Smooth muscle cell (in vitro differentiated cells): Measurements from ENCODE around the gene RNF187. TPM values are rescaled to one million over a fixed set of nuclear protein-coding genes. Genes with fewer than 3 reads are reported as not detected.

Experiments
- DNase-seq: peaks from one replicate; lab custom pipeline; 2025; ENCODE audit not compliant: unreplicated experiment; lab: John Stamatoyannopoulos, UW
- H2AFZ ChIP-seq: fragments of 200-600 bp; sonication (generic); 2 replicates; pipeline ENCODE4 v1.6.0; 2016; ENCODE audit warnings: antibody characterized with exemption, low read depth, mild to moderate bottlenecking
- H3F3A ChIP-seq: fragments of 200-600 bp; sonication (generic); 2 replicates; pipeline ENCODE4 v1.6.0; 2017; ENCODE audit warnings: antibody characterized with exemption, low read depth
- H3K27ac ChIP-seq: fragments of 200-600 bp; sonication (generic); 2 replicates; pipeline ENCODE4 v1.5.1; 2016; ENCODE audit warnings: low read depth, mild to moderate bottlenecking
- H3K27me3 ChIP-seq: fragments of 200-600 bp; sonication (generic); 2 replicates; pipeline ENCODE4 v1.6.1; 2016; ENCODE audit warnings: low read depth, mild to moderate bottlenecking
- H3K36me3 ChIP-seq: fragments of 200-600 bp; sonication (generic); 2 replicates; pipeline ENCODE4 v1.5.1; 2016; ENCODE audit warnings: low read depth
- H3K4me1 ChIP-seq: fragments of 200-600 bp; sonication (generic); 2 replicates; pipeline ENCODE4 v1.5.1; 2016; ENCODE audit warnings: low read depth
- H3K4me2 ChIP-seq: fragments of 200-600 bp; sonication (generic); 2 replicates; pipeline ENCODE4 v1.6.0; 2016; ENCODE audit warnings: mild to moderate bottlenecking
- H3K4me3 ChIP-seq: fragments of 200-600 bp; sonication (generic); 2 replicates; pipeline ENCODE4 v1.5.1; 2016; ENCODE audit warnings: mild to moderate bottlenecking
- H3K79me2 ChIP-seq: fragments of 200-600 bp; sonication (generic); 2 replicates; pipeline ENCODE4 v1.6.0; 2016; ENCODE audit warnings: low read depth, mild to moderate bottlenecking
- H3K9ac ChIP-seq: fragments of 200-600 bp; sonication (generic); 2 replicates; pipeline ENCODE4 v1.6.0; 2016; ENCODE audit warnings: low read depth
- H3K9me3 ChIP-seq: fragments of 200-600 bp; sonication (generic); replicated peaks from 2 replicates; pipeline ENCODE4 v1.5.1; 2016; ENCODE audit warnings: low read depth
- H4K20me1 ChIP-seq: fragments of 200-600 bp; sonication (generic); 2 replicates; pipeline ENCODE4 v1.6.0; 2016; ENCODE audit warnings: low read depth
- CTCF ChIP-seq: fragments of 200-600 bp; sonication (generic); IDR thresholded peaks from 2 replicates; pipeline ENCODE4 v1.5.1; 2017; ENCODE audit warnings: borderline replicate concordance, mild to moderate bottlenecking, antibody characterized with exemption; ENCODE audit not compliant: insufficient read depth, poor library complexity, severe bottlenecking
- WGBS: methylation state at CpG from one replicate; pipeline ENCODE4 v1.1.7; 2016; ENCODE audit warnings: low lambda C conversion rate; 5-methylcytosine and 5-hydroxymethylcytosine counted together
- polyA plus RNA-seq: library from polyadenylated mRNA; unstranded; fragments of >200 nt; fragmentation: Nextera tagmentation; extraction: Ambion mirVana; gene quantifications from 2 replicates; pipeline ENCODE4 v1.2.1, GENCODE V29; 2016
- total RNA-seq: library from RNA; depleted of rRNA; stranded (reverse); fragments of >200 nt; gene quantifications from 2 replicates; pipeline ENCODE4 v1.2.3, GENCODE V29; 2014

RNF187 gene
- total and polyA plus RNA-seq, 2 experiments from 2014 or later, result 35.9 to 150 TPM

DNA sequence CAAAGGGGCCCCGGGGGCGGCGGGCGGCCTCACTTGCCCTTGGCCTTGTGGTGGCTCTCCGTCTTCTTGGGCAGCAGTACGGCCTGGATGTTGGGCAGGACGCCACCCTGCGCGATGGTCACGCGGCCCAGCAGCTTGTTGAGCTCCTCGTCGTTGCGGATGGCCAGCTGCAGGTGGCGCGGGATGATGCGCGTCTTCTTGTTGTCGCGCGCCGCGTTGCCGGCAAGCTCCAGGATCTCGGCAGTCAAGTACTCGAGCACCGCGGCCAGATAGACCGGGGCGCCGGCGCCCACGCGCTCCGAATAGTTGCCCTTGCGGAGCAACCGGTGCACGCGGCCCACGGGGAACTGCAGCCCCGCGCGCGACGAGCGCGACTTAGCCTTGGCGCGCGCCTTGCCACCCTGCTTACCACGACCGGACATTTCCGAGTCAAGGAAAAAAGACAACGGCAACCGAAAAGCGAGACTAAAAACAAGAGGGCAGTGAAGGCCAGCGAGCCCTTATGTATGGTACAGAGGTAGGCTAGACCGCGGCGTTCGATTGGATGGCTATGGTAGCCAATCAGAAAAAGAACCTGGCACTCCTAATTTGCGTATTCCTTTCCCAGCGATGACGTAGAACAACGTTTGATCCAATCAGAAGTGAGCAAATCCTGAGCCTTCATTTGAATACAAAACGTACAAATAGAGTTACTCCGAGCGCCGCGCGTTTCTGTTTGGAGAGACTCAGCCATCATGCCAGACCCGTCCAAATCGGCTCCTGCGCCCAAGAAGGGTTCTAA lies 29.6 kb upstream of the RNF187 start:
- H3K4me3 ChIP-seq, result peak overlapping the region; percentile 65
- H3K27ac ChIP-seq, result peak overlapping the region; percentile 32
- WGBS, result under 1% methylated on average over 64 of the region's 74 CpGs
- peaks cover 13% of the 10 kb centered on the region for H3K4me1 ChIP-seq
- peaks cover 8% of the 10 kb centered on the region for H3F3A ChIP-seq
- peak overlapping the region; percentile 90 for H3K4me2 ChIP-seq
- peak overlapping the region; percentile 30 for H3K9ac ChIP-seq
- H3K9me3 ChIP-seq, result no peaks in the 10 kb centered on the region
- H3K79me2 ChIP-seq, result peaks cover 10% of the 10 kb centered on the region
- H2AFZ ChIP-seq, result peak overlapping the region; percentile 81
- H4K20me1 ChIP-seq, result peaks cover 4% of the 10 kb centered on the region
- peaks cover 40% of the 10 kb centered on the region for H3K27me3 ChIP-seq
- no peaks in the 10 kb centered on the region for H3K36me3 ChIP-seq
- TF ChIP-seq CTCF, result peak; percentile 23
- DNase-seq, result peak; percentile 54

GRCh38 chr1:228459091-228459993 lies 27.8 kb upstream of the RNF187 start:
- no peaks in the 10 kb centered on the region for H3K36me3 ChIP-seq
- peaks cover 13% of the 10 kb centered on the region for H3K4me1 ChIP-seq
- H2AFZ ChIP-seq, result peak overlapping the region; percentile 75
- no peak overlapping the region for H3K27ac ChIP-seq
- H3K79me2 ChIP-seq, result peaks cover 10% of the 10 kb centered on the region
- H3K9ac ChIP-seq, result no peak overlapping the region
- no peak for DNase-seq
- H3K9me3 ChIP-seq, result no peaks in the 10 kb centered on the region
- H3F3A ChIP-seq, result peaks cover 8% of the 10 kb centered on the region
- H3K4me2 ChIP-seq, result peak overlapping the region; percentile 90
- H3K4me3 ChIP-seq, result peak overlapping the region; percentile 65
- TF ChIP-seq CTCF, result peak; percentile 76
- 8% methylated on average over 41 of the region's 41 CpGs for WGBS
- H4K20me1 ChIP-seq, result peaks cover 4% of the 10 kb centered on the region
- peaks cover 57% of the 10 kb centered on the region for H3K27me3 ChIP-seq

DNA sequence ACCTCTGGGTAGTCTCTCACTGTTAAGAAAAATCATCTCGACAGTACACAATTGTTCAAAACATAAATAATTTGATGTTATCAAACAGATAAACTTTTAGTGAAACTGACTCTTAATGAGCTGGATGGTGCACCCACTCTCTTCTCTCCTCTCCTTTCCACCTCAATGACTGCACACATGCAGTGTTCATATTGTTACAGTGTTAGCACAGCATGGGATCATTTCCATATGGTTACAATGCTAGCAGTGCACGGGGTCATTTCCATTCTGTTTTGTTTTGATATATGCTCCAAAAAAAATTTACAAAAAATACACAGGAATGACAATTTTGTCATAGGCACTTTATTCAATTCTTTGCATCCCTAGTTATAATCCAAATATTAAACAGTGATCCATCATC lies 26.4 kb upstream of the RNF187 start:
- H3K9ac ChIP-seq, result no peak overlapping the region
- H3K4me3 ChIP-seq, result no peak overlapping the region
- H3K27me3 ChIP-seq, result peaks cover 72% of the 10 kb centered on the region
- peaks cover 4% of the 10 kb centered on the region for H4K20me1 ChIP-seq
- no peaks in the 10 kb centered on the region for H3K36me3 ChIP-seq
- peaks cover 8% of the 10 kb centered on the region for H3F3A ChIP-seq
- H3K9me3 ChIP-seq, result no peaks in the 10 kb centered on the region
- no peak overlapping the region for H2AFZ ChIP-seq
- peaks cover 11% of the 10 kb centered on the region for H3K4me1 ChIP-seq
- DNase-seq, result no peak
- H3K4me2 ChIP-seq, result no peak overlapping the region
- H3K79me2 ChIP-seq, result peaks cover 8% of the 10 kb centered on the region
- 85% methylated on average over 2 of the region's 2 CpGs for WGBS
- H3K27ac ChIP-seq, result no peak overlapping the region
- TF ChIP-seq CTCF, result no peak
